Testis (tissue), 2 donors: ENCODE results near the gene SPEM2.

Source experiments
- POLR2A ChIP-seq: fragments of 450-650 bp; IDR thresholded peaks from one replicate; pipeline ENCODE4 v1.6.1; 2017; ENCODE audit warnings: antibody characterized with exemption, mild to moderate bottlenecking, moderate library complexity
- TF ChIP-seq, protein P1 (sequence below), 3 experiments: fragments of 450-650 bp in 2 of 3; fragments of 200-600 bp in 1 of 3; sonication (generic) in 1 of 3; IDR thresholded peaks; one replicate each; pipeline ENCODE4 v1.5.1; 2016 to 2019; ENCODE audit warnings: antibody characterized with exemption in 3 of 3, mild to moderate bottlenecking in 2 of 3, moderate library complexity in 1 of 3

DNA sequence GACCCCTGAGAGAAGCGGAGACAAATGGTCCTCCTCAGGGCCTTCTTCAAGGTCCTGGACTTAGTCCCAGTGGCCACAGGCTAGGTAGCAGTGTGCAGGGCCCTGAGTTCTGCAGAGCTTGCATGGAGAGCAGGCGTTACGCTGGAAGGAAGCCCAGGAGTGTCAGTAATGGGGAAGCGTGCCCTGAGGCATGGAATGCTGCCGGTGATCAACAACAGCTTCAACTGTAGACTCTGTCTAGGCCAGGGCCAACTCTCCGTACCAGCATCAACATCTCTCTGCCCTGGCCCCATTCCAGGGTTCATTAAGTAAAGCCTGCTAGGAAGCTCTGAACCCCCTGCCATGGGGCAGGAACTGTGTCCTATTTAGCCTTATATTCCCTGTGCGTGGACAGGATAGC, 45.1 kb upstream of the SPEM2 start:
- TF ChIP-seq, protein P1, sequence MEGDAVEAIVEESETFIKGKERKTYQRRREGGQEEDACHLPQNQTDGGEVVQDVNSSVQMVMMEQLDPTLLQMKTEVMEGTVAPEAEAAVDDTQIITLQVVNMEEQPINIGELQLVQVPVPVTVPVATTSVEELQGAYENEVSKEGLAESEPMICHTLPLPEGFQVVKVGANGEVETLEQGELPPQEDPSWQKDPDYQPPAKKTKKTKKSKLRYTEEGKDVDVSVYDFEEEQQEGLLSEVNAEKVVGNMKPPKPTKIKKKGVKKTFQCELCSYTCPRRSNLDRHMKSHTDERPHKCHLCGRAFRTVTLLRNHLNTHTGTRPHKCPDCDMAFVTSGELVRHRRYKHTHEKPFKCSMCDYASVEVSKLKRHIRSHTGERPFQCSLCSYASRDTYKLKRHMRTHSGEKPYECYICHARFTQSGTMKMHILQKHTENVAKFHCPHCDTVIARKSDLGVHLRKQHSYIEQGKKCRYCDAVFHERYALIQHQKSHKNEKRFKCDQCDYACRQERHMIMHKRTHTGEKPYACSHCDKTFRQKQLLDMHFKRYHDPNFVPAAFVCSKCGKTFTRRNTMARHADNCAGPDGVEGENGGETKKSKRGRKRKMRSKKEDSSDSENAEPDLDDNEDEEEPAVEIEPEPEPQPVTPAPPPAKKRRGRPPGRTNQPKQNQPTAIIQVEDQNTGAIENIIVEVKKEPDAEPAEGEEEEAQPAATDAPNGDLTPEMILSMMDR (IDR thresholded peaks at IDR 0.05), result no peak
- no peak for TF ChIP-seq POLR2A
